Parathyroid adenoma (tissue), 2 donors: ENCODE results near the gene FAM117A.
A peak's percentile ranks its signal among the peaks of the same experiment; 100 is the strongest.
"Not testable (repeated sequence)": the region's sequence is repeated elsewhere in the genome, so short reads cannot be mapped to it uniquely, and the experiment has no call there.

Experiments
- H2AFZ ChIP-seq: fragments of 300-600 bp; sonication (generic); one replicate; pipeline ENCODE4 v1.7.0; 2017; ENCODE audit warnings: antibody characterized with exemption, mild to moderate bottlenecking
- H3K27ac ChIP-seq: fragments of 300-600 bp; sonication (generic); one replicate; pipeline ENCODE4 v1.7.0; 2017
- H3K27me3 ChIP-seq: fragments of 300-600 bp; sonication (generic); one replicate; pipeline ENCODE4 v1.7.0; 2017; ENCODE audit warnings: low read length; ENCODE audit not compliant: control insufficient read depth, insufficient read depth
- H3K36me3 ChIP-seq: fragments of 300-600 bp; sonication (generic); one replicate; pipeline ENCODE4 v1.7.0; 2017; ENCODE audit warnings: low read length; ENCODE audit not compliant: control insufficient read depth, insufficient read depth
- H3K4me1 ChIP-seq: fragments of 300-600 bp; sonication (generic); one replicate; pipeline ENCODE4 v1.7.0; 2017; ENCODE audit warnings: control low read depth
- H3K4me2 ChIP-seq: fragments of 300-600 bp; sonication (generic); one replicate; pipeline ENCODE4 v1.7.0; 2017; ENCODE audit warnings: low read length
- H3K4me3 ChIP-seq: fragments of 300-600 bp; sonication (generic); one replicate; pipeline ENCODE4 v1.7.0; 2017; ENCODE audit warnings: low read depth, low read length
- H3K79me2 ChIP-seq: fragments of 300-600 bp; sonication (generic); one replicate; pipeline ENCODE4 v1.7.0; 2017; ENCODE audit warnings: control low read depth
- H3K9ac ChIP-seq: fragments of 300-600 bp; sonication (generic); one replicate; pipeline ENCODE4 v1.7.0; 2017; ENCODE audit warnings: mild to moderate bottlenecking
- H3K9me3 ChIP-seq: fragments of 300-600 bp; sonication (generic); one replicate; pipeline ENCODE4 v1.7.0; 2017; ENCODE audit warnings: low read length; ENCODE audit not compliant: control insufficient read depth
- CTCF ChIP-seq: fragments of 300-600 bp; sonication (generic); IDR thresholded peaks from one replicate; pipeline ENCODE4 v1.7.0; 2017; ENCODE audit warnings: antibody characterized with exemption, mild to moderate bottlenecking
- donor health status: primary hyperparathyroidism.

Gene FAM117A

GRCh38 chr17:49729069-49729468 lies 34.9 kb downstream of the FAM117A start:
- no peak overlapping the region for H2AFZ ChIP-seq
- H3K9me3 ChIP-seq, result no peaks in the 10 kb centered on the region
- H3K4me2 ChIP-seq, result no peak overlapping the region
- H3K4me3 ChIP-seq, result no peak overlapping the region
- no peaks in the 10 kb centered on the region for H3K27me3 ChIP-seq
- H3K36me3 ChIP-seq, result no peaks in the 10 kb centered on the region
- H3K79me2 ChIP-seq, result peaks cover 55% of the 10 kb centered on the region
- peaks cover 11% of the 10 kb centered on the region for H3K4me1 ChIP-seq
- H3K9ac ChIP-seq, result no peak overlapping the region
- TF ChIP-seq CTCF, result no peak
- H3K27ac ChIP-seq, result peak overlapping the region; percentile 66

GRCh38 chr17:49728425-49728824 lies 35.5 kb downstream of the FAM117A start:
- Histone ChIP-seq H3K4me1 (peaks cover 15% of the 10 kb centered on the region), H3K27me3 (no peaks in the 10 kb centered on the region), H2AFZ (no peak overlapping the region), H3K36me3 (no peaks in the 10 kb centered on the region), H3K27ac (no peak overlapping the region), H3K9me3 (no peaks in the 10 kb centered on the region), H3K79me2 (peaks cover 58% of the 10 kb centered on the region), H3K4me2 (no peak overlapping the region), H3K4me3 (no peak overlapping the region), H3K9ac (no peak overlapping the region)
- TF ChIP-seq CTCF, result no peak

- Histone ChIP-seq H3K36me3 (no peaks in the 10 kb centered on the region), H3K4me3 (no peak overlapping the region), H3K79me2 (peaks cover 50% of the 10 kb centered on the region), H3K9me3 (no peaks in the 10 kb centered on the region), H2AFZ (no peak overlapping the region), H3K4me2 (no peak overlapping the region), H3K27ac (no peak overlapping the region), H3K9ac (no peak overlapping the region), H3K27me3 (no peaks in the 10 kb centered on the region), H3K4me1 (peaks cover 24% of the 10 kb centered on the region)
- no peak for TF ChIP-seq CTCF
Observed at GRCh38 chr17:49727380-49727779, 36.6 kb downstream of the FAM117A start.

- Histone ChIP-seq H3K4me2 (no peak overlapping the region), H3K9ac (no peak overlapping the region), H3K4me1 (peaks cover 24% of the 10 kb centered on the region), H3K27me3 (no peaks in the 10 kb centered on the region), H2AFZ (no peak overlapping the region), H3K36me3 (no peaks in the 10 kb centered on the region), H3K79me2 (peaks cover 39% of the 10 kb centered on the region), H3K4me3 (no peak overlapping the region), H3K9me3 (no peaks in the 10 kb centered on the region), H3K27ac (no peak overlapping the region)
- TF ChIP-seq CTCF, result no peak
Observed at GRCh38 chr17:49725452-49726130, 38.3 kb downstream of the FAM117A start.

GRCh38 chr17:49724552-49724951 lies 39.4 kb downstream of the FAM117A start:
- Histone ChIP-seq H3K4me1 (peaks cover 20% of the 10 kb centered on the region), H3K79me2 (peaks cover 36% of the 10 kb centered on the region)
- not testable (repeated sequence) for H2AFZ ChIP-seq, H3K27me3 ChIP-seq, H3K36me3 ChIP-seq, H3K9me3 ChIP-seq, H3K4me2 ChIP-seq, H3K9ac ChIP-seq, H3K27ac ChIP-seq, H3K4me3 ChIP-seq
